Hepatocyte (in vitro differentiated cells): ENCODE data around the gene LRRC36.

ENCODE experiments used
- EZH2 ChIP-seq: fragments of 200-600 bp; sonication (generic); IDR thresholded peaks from 2 replicates; pipeline ENCODE4 v1.6.1; 2016; ENCODE audit warnings: antibody characterized with exemption, mild to moderate bottlenecking, borderline replicate concordance
- TF ChIP-seq, protein P1 (sequence below): fragments of 200-600 bp; sonication (generic); IDR thresholded peaks from 2 replicates; pipeline ENCODE4 v1.5.1; 2016; ENCODE audit warnings: antibody characterized with exemption, mild to moderate bottlenecking; ENCODE audit not compliant: poor library complexity

DNA sequence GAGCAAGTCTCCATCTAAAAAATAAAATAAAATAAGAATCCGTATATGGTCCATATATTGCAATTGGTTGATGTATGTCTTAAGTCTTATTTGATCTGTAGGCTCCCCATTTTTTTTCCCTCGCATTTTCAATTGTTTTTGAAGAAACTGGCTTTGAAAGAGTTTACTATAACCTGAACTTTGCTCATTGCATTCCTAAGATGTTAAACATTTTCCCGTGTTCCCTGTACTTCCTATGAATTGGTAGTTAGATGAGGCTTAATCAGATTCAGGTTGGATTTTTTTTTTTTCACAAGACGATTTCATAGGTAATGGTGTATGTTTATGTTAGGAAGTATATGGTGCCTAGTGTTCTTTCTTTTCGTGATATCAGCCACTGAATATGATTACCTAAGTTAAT, 3.3 kb downstream of the LRRC36 start:
- TF ChIP-seq, protein P1, sequence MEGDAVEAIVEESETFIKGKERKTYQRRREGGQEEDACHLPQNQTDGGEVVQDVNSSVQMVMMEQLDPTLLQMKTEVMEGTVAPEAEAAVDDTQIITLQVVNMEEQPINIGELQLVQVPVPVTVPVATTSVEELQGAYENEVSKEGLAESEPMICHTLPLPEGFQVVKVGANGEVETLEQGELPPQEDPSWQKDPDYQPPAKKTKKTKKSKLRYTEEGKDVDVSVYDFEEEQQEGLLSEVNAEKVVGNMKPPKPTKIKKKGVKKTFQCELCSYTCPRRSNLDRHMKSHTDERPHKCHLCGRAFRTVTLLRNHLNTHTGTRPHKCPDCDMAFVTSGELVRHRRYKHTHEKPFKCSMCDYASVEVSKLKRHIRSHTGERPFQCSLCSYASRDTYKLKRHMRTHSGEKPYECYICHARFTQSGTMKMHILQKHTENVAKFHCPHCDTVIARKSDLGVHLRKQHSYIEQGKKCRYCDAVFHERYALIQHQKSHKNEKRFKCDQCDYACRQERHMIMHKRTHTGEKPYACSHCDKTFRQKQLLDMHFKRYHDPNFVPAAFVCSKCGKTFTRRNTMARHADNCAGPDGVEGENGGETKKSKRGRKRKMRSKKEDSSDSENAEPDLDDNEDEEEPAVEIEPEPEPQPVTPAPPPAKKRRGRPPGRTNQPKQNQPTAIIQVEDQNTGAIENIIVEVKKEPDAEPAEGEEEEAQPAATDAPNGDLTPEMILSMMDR: no peak
- no peak for TF ChIP-seq EZH2
